Sigmoid colon (tissue), 7 donors: ENCODE results near the gene GAMT. TPM values are rescaled to one million over a fixed set of nuclear protein-coding genes. Genes with fewer than 3 reads are reported as not detected.

ENCODE experiments used
- DNase-seq: peaks from one replicate; pipeline ENCODE4 v3.0.0-alpha.2; 2019
- H3K27ac ChIP-seq, 4 donors: fragments of 200-600 bp; sonication (generic); one replicate each; pipeline ENCODE4 v1.5.1; 2016 to 2019; ENCODE audit warnings: mild to moderate bottlenecking in 1 of 4
- H3K27me3 ChIP-seq, 3 donors: fragments of 200-600 bp; sonication (generic); one replicate each; pipeline ENCODE4 v1.5.1; 2019; ENCODE audit warnings: mild to moderate bottlenecking in 1 of 3
- H3K36me3 ChIP-seq, 4 donors: fragments of 200-600 bp; sonication (generic); one replicate each; pipeline ENCODE4 v1.5.1; 2016 to 2019
- H3K4me1 ChIP-seq, 4 donors: fragments of 200-600 bp; sonication (generic); one replicate each; pipeline ENCODE4 v1.5.1; 2017 to 2019
- H3K4me3 ChIP-seq, 4 donors: fragments of 200-600 bp; sonication (generic); one replicate each; pipeline ENCODE4 v1.5.1; 2017 to 2019; ENCODE audit warnings: mild to moderate bottlenecking in 2 of 4, moderate library complexity in 1 of 4
- H3K9me3 ChIP-seq, 4 donors: fragments of 200-600 bp in 3 of 4; sonication (generic) in 3 of 4; one replicate each; pipeline versions ENCODE4 v1.5.1 to v1.6.1; 2013 to 2019
- CTCF ChIP-seq, 4 experiments: fragments of 450-650 bp in 3 of 4; fragments of 200-600 bp in 1 of 4; IDR thresholded peaks; one replicate each; pipeline ENCODE4 v1.5.1; 2016 to 2019; ENCODE audit warnings: antibody characterized with exemption in 4 of 4, mild to moderate bottlenecking in 3 of 4, moderate library complexity in 2 of 4
- EP300 ChIP-seq, 4 donors: sonication (generic); formaldehyde crosslinking; IDR thresholded peaks; one replicate each; pipeline ENCODE4 v1.6.1; 2017; ENCODE audit warnings: antibody characterized with exemption in 4 of 4
- POLR2A ChIP-seq, 2 donors: fragments of 450-650 bp; IDR thresholded peaks; one replicate each; pipeline ENCODE4 v1.6.1; 2016; ENCODE audit warnings: antibody characterized with exemption in 2 of 2, mild to moderate bottlenecking in 2 of 2, moderate library complexity in 2 of 2
- POLR2AphosphoS5 ChIP-seq, 4 donors: sonication (generic); formaldehyde crosslinking; IDR thresholded peaks; one replicate each; pipeline ENCODE4 v1.6.1; 2017; ENCODE audit warnings: antibody characterized with exemption in 4 of 4
- WGBS, 2 donors: extraction: QIAGEN DNeasy Blood & Tissue Kit; methylation state at CpG; one replicate each; pipeline ENCODE4 v1.1.7; 2013; 5-methylcytosine and 5-hydroxymethylcytosine counted together
- intact Hi-C: fragments of 100-400 bp; cut with DNase I; formaldehyde crosslinking; loops from one replicate; pipeline ENCODE4 v1.15.1; 2023
- polyA plus RNA-seq, 3 donors: library from polyadenylated mRNA; stranded (reverse); fragments of 200-250 nt; gene quantifications; one replicate each; pipeline ENCODE4 v1.2.3, GENCODE V29; 2013
- total RNA-seq, 4 donors: library from RNA; depleted of rRNA; stranded (reverse); fragments of >200 nt; gene quantifications; one replicate each; pipeline ENCODE4 v1.1.0, GENCODE V29; 2016
- donor health status: healthy with polysubstance abuse.
- donor health status: Bipolar disorder and iron deficiency.
- donor health status: healthy.

Gene GAMT
- total and polyA plus RNA-seq, 7 donors = 1.8 to 16.6 (median 7.8) TPM

GRCh38 chr19:1355568-1356507 lies 45.5 kb downstream of the GAMT start:
- no peak for TF ChIP-seq POLR2AphosphoS5 (IDR thresholded peaks at IDR 0.05)
- no peak for TF ChIP-seq EP300 (IDR thresholded peaks at IDR 0.05)
- no peak for TF ChIP-seq CTCF (IDR thresholded peaks at IDR 0.05)
- TF ChIP-seq POLR2A (IDR thresholded peaks at IDR 0.05) = no peak
- Histone ChIP-seq H3K4me3 (peak overlapping the region; percentile 67 to 97 (median 89)), H3K4me1 (peaks cover 0 to 38% (median 36%) of the 10 kb centered on the region in 4 donors), H3K9me3 (no peaks in the 10 kb centered on the region), H3K27ac (peak overlapping the region; percentile 91 to 99 (median 96)), H3K36me3 (peaks cover 0 to 27% (median 5%) of the 10 kb centered on the region in 4 donors), H3K27me3 (no peaks in the 10 kb centered on the region)
- no peak for DNase-seq
- intact Hi-C loops = loop anchor here (5.0 kb wide), 2 partner anchors 51 to 79 kb away; partner anchors contain the start of genes DAZAP1 and FAM174C
- 7 to 27% methylated on average over 32 of the region's 32 CpGs for WGBS, 2 donors

- intact Hi-C loops = loop anchor here (5.0 kb wide), 2 partner anchors 52 to 78 kb away; partner anchors contain the start of genes DAZAP1 and FAM174C
- H3K27ac ChIP-seq = peak overlapping the region; percentile 91 to 99 (median 96)
- no peaks in the 10 kb centered on the region for H3K27me3 ChIP-seq
- DNase-seq = no peak
- H3K4me3 ChIP-seq = peak overlapping the region; percentile 67 to 97 (median 89)
- H3K4me1 ChIP-seq = peaks cover 0 to 30% (median 29%) of the 10 kb centered on the region in 4 donors
- TF ChIP-seq POLR2AphosphoS5 (IDR thresholded peaks at IDR 0.05) (no peak), POLR2A (IDR thresholded peaks at IDR 0.05) (no peak), EP300 (IDR thresholded peaks at IDR 0.05) (no peak), CTCF (IDR thresholded peaks at IDR 0.05) (no peak)
- 0 to 1% methylated on average over 61 of the region's 61 CpGs for WGBS, 2 donors
- no peaks in the 10 kb centered on the region for H3K9me3 ChIP-seq
- H3K36me3 ChIP-seq = peaks cover 0 to 27% (median 5%) of the 10 kb centered on the region in 4 donors
Observed at GRCh38 chr19:1354970-1355567, 46.3 kb downstream of the GAMT start.

- Histone ChIP-seq H3K4me3 (no peak overlapping the region), H3K27ac (peak overlapping the region in 2 of 4 donors; percentile 95 to 99), H3K36me3 (peaks cover 0 to 13% (median 0%) of the 10 kb centered on the region in 4 donors), H3K4me1 (peaks cover 0 to 29% (median 29%) of the 10 kb centered on the region in 4 donors), H3K9me3 (no peaks in the 10 kb centered on the region), H3K27me3 (no peaks in the 10 kb centered on the region)
- 91 to 94% methylated on average over 9 of the region's 9 CpGs for WGBS, 2 donors
- TF ChIP-seq POLR2AphosphoS5 (IDR thresholded peaks at IDR 0.05) = no peak
- no peak for TF ChIP-seq POLR2A (IDR thresholded peaks at IDR 0.05)
- TF ChIP-seq EP300 (IDR thresholded peaks at IDR 0.05) = no peak
- intact Hi-C loops = no loop called here
- DNase-seq = no peak
Observed at GRCh38 chr19:1353144-1353543, 48.2 kb downstream of the GAMT start.

DNA sequence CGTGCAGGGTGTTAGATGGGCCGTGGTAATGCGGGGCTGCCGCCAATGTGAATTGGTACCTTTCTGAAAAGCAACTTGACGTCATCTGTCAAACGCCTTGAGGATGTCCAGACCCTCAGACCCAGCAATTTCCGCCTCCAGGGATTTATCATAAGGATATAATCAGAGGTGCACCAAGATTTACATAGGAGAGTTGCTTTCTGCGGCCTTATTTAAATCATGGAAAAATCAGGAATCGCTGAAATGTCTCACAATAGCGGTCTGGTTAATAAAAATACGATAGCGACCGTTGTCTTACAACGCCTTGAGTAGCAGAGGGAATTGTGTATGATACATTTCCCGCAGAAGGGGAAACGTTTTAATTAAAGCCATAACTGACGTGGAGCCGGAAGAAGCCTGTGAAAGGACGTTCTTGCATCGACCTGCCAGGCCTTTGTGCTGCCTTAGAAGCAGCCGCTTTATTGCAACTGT lies 49.9 kb downstream of the GAMT start:
- no peak for DNase-seq
- no peaks in the 10 kb centered on the region for H3K27me3 ChIP-seq
- TF ChIP-seq EP300 (IDR thresholded peaks at IDR 0.05) (no peak), CTCF (IDR thresholded peaks at IDR 0.05) (no peak), POLR2AphosphoS5 (IDR thresholded peaks at IDR 0.05) (no peak), POLR2A (IDR thresholded peaks at IDR 0.05) (no peak)
- H3K9me3 ChIP-seq = no peaks in the 10 kb centered on the region
- intact Hi-C loops = no loop called here
- no peak overlapping the region for H3K27ac ChIP-seq
- 88 to 91% methylated on average over 21 of the region's 21 CpGs for WGBS, 2 donors
- H3K4me1 ChIP-seq = peaks cover 0 to 21% (median 18%) of the 10 kb centered on the region in 4 donors
- no peaks in the 10 kb centered on the region for H3K36me3 ChIP-seq
- H3K4me3 ChIP-seq = no peak overlapping the region

DNA sequence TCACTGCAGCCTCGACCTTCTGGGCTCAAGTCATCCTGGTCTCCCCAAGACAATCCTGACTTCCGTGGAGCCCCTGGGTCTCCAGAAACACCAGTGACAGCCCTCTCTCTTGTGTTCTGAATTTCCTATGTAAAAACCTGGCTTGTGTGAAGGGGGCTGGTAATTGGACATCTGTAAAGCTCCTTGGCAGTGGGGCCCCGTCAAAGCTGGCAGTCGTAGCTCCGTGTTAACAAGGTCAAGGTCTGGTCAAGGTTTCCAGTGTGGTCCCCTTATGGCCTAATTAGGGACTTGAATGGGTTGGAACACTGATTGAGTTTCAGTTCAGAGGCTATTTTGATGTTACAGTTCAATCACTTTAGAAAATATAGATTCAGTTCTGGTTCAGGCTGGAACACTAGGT lies 50.5 kb downstream of the GAMT start:
- intact Hi-C loops = no loop called here
- WGBS, 2 donors = 63 to 72% methylated on average over 5 of the region's 5 CpGs

More for the DNA sequence above, 50.5 kb downstream of the GAMT start:
- H3K36me3 ChIP-seq = no peaks in the 10 kb centered on the region
- H3K4me1 ChIP-seq = peaks cover 0 to 15% (median 13%) of the 10 kb centered on the region in 4 donors
- H3K4me3 ChIP-seq = no peak overlapping the region
- no peak overlapping the region for H3K27ac ChIP-seq
- TF ChIP-seq EP300 (IDR thresholded peaks at IDR 0.05) = no peak
- no peak for TF ChIP-seq POLR2A (IDR thresholded peaks at IDR 0.05)
- TF ChIP-seq CTCF (IDR thresholded peaks at IDR 0.05) = no peak
- no peak for TF ChIP-seq POLR2AphosphoS5 (IDR thresholded peaks at IDR 0.05)
- no peaks in the 10 kb centered on the region for H3K9me3 ChIP-seq
- DNase-seq = no peak
- H3K27me3 ChIP-seq = no peaks in the 10 kb centered on the region
